Lower lobe of right lung (tissue), 2 donors: Measurements from ENCODE around the gene SLC30A2. TPM values are rescaled to one million over a fixed set of nuclear protein-coding genes. Genes with fewer than 3 reads are reported as not detected.
A peak's percentile ranks its signal among the peaks of the same experiment; 100 is the strongest.

Source experiments
- ATAC-seq, 2 donors: fragments of 200-7000 bp; cut with Tn5 transposase; one replicate each; pipeline ENCODE4 v1.9.1; 2020 to 2022; ENCODE audit warnings: mild to moderate bottlenecking in 2 of 2, moderate library complexity in 2 of 2
- DNase-seq: peaks from one replicate; pipeline ENCODE4 v3.0.0-alpha.2; 2020
- H3K27ac ChIP-seq: fragments of 200-600 bp; one replicate; pipeline ENCODE4 v1.8.0; 2022
- H3K27me3 ChIP-seq: fragments of 200-600 bp; one replicate; pipeline ENCODE4 v1.8.0; 2022; ENCODE audit warnings: low read depth
- H3K36me3 ChIP-seq: fragments of 200-600 bp; one replicate; pipeline ENCODE4 v1.8.0; 2022; ENCODE audit warnings: mild to moderate bottlenecking
- H3K4me1 ChIP-seq: fragments of 200-600 bp; one replicate; pipeline ENCODE4 v1.8.0; 2022
- H3K4me3 ChIP-seq: fragments of 200-600 bp; one replicate; pipeline ENCODE4 v1.8.0; 2022; ENCODE audit warnings: mild to moderate bottlenecking
- H3K9me3 ChIP-seq: fragments of 200-600 bp; one replicate; pipeline ENCODE4 v1.8.0; 2022
- intact Hi-C: fragments of 100-400 bp; cut with DNase I; formaldehyde crosslinking; loops from one replicate; pipeline ENCODE4 v1.11.0; 2022
- total RNA-seq: library from RNA; stranded (reverse); fragmentation: NEBNext Ultra II Directional; extraction: Animal tissue kit (Norgen Biotek cat#: 25700); gene quantifications from one replicate; pipeline ENCODE4 v1.2.1, GENCODE V29; 2021
- TF ChIP-seq, protein P1 (sequence below): fragments of 200-600 bp; IDR thresholded peaks from one replicate; pipeline ENCODE4 v1.8.0; 2022; ENCODE audit warnings: antibody characterized with exemption, mild to moderate bottlenecking
- donor health status: DM: no; HTN: yes; CAD: no; lungs with severe emphysema.

Gene SLC30A2
- total RNA-seq, 1 donor from 2014 or later, result not detected

DNA sequence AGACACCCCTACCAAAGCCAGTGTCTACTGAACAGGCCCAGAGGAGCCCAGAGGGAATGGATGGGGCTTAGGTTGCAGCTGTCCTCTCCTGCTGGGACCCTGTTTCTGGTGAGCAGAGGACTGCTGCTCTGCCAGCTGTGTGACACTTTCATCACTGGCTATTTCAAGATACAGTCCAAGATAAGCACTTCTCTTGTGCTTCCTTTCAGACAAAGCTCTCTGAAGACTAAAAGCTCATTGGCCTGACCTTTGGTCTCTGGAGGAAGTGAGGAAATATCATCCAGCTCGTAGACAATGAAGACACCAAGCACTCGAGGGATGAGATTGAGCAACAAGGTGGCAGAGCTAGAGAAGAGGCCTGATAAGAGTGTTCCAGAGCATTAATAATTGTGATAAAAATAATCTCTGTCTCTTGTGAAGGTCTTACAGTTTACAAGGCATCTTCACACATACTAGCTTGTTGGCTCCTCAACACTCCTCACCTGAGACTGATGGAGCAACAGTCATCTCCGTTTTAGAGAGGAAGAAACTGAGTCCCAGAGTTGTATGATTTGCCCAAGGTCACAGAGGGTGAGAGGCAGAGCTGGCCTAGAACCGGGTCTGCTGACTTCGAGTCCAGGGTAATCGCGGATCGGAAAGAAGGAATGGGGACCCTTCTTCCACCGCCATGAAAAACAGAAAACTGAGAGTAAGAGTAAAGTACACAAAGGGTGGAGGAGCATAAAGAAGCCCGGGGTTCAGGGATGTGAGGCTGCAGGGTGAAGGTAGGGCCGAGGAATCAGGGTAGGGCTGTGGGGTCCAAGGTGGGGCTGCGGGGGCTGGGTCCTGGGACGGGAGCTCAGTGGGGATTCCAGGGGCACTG is 48.7 kb downstream of the SLC30A2 start:
- no peak for DNase-seq
- H3K27ac ChIP-seq, result peak overlapping the region; percentile 93
- no peaks in the 10 kb centered on the region for H3K9me3 ChIP-seq
- no peaks in the 10 kb centered on the region for H3K36me3 ChIP-seq
- TF ChIP-seq, protein P1, sequence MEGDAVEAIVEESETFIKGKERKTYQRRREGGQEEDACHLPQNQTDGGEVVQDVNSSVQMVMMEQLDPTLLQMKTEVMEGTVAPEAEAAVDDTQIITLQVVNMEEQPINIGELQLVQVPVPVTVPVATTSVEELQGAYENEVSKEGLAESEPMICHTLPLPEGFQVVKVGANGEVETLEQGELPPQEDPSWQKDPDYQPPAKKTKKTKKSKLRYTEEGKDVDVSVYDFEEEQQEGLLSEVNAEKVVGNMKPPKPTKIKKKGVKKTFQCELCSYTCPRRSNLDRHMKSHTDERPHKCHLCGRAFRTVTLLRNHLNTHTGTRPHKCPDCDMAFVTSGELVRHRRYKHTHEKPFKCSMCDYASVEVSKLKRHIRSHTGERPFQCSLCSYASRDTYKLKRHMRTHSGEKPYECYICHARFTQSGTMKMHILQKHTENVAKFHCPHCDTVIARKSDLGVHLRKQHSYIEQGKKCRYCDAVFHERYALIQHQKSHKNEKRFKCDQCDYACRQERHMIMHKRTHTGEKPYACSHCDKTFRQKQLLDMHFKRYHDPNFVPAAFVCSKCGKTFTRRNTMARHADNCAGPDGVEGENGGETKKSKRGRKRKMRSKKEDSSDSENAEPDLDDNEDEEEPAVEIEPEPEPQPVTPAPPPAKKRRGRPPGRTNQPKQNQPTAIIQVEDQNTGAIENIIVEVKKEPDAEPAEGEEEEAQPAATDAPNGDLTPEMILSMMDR, result no peak
- intact Hi-C loops, result loop anchor here (5.0 kb wide), 1 partner anchor 90 kb away; the partner anchor contains the start of gene STMN1
- H3K27me3 ChIP-seq, result no peaks in the 10 kb centered on the region
- ATAC-seq, result peak; percentile 37 to 43
- peak overlapping the region; percentile 76 for H3K4me3 ChIP-seq
- H3K4me1 ChIP-seq, result peaks cover 21% of the 10 kb centered on the region

DNA sequence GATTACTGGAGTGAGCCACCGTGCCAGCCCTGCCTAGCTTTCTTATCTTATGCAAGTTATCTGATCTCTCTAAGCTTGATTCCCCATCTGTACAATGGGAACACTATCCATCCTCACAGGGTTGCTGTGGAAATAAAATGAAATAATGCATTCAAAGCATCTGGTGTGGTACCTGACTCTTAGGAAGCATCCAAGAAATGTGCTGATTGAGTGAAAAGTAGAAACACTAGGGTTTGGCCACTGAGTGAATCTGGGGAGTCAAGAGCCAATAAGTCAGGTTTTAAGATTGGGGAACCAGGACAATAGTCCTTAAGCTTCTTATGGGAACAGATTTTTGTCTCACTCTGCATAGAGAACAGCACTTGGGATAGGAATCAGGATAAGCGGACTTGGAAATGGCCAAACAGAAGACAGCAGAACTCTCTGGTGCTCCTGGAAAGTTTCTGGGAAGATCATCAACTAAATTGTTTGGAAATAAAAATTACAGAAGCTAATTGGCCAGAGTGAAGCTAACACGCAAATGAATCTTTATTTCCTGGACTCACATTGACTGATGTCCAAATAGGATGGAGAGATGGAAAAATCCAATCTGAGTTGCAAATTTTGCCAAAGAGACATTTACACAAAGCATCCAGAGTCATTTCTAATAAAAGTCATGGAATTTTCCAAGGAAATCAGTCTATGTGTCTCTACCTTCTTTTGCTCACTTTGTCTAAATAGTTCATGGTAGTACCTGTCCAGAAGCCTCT is 51.3 kb downstream of the SLC30A2 start:
- intact Hi-C loops, result loop anchor here (5.0 kb wide), 1 partner anchor 87 kb away; the partner anchor contains the start of gene STMN1
- TF ChIP-seq, protein P1, result no peak

DNA sequence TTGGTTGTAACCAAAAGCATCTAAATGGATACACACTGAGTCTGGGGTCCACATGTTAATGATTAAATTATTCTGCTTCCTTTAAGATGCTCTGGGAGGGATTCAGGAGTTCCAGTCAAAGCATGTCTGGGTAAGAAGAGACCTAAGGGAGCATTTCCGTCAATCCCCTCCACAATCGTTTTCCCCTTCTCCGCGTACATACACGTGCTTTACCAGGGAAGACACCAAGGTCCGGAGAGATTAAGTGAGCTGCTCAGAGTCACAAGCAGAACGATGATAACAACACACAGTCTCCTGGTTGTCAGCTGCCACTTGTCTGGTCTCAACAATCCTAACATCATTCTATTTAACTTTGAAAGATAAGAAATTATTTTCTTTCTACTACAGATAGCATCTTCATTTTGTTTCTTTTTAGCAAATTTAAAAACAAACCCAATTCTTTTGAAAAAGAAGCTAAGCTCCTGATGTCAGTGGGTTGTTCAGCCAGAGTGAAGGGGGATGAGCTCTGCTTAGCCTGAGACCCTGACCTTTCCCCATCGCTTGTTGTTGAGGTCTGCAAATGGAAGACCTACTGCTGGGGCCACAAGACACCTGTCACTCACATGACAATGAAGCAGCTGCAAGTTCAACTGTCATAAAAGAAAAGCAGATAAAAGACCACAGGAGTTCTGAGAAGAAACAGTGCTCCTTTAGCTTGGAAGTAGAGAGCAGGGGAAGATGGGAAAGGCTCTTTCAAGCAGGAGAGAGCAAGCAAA is 52.5 kb downstream of the SLC30A2 start:
- H3K27ac ChIP-seq, result no peak overlapping the region
- H3K36me3 ChIP-seq, result peaks cover 9% of the 10 kb centered on the region
- intact Hi-C loops, result no loop called here
- no peak overlapping the region for H3K4me3 ChIP-seq
- ATAC-seq (no peak), DNase-seq (no peak)
- peaks cover 40% of the 10 kb centered on the region for H3K4me1 ChIP-seq
- H3K27me3 ChIP-seq, result no peaks in the 10 kb centered on the region
- no peaks in the 10 kb centered on the region for H3K9me3 ChIP-seq
- TF ChIP-seq, protein P1, result no peak

More for the DNA sequence above, 51.3 kb downstream of the SLC30A2 start:
- Histone ChIP-seq H3K4me1 (peaks cover 43% of the 10 kb centered on the region), H3K4me3 (no peak overlapping the region), H3K27ac (no peak overlapping the region), H3K27me3 (no peaks in the 10 kb centered on the region), H3K36me3 (no peaks in the 10 kb centered on the region), H3K9me3 (no peaks in the 10 kb centered on the region)
- ATAC-seq, result no peak
- DNase-seq, result no peak

DNA sequence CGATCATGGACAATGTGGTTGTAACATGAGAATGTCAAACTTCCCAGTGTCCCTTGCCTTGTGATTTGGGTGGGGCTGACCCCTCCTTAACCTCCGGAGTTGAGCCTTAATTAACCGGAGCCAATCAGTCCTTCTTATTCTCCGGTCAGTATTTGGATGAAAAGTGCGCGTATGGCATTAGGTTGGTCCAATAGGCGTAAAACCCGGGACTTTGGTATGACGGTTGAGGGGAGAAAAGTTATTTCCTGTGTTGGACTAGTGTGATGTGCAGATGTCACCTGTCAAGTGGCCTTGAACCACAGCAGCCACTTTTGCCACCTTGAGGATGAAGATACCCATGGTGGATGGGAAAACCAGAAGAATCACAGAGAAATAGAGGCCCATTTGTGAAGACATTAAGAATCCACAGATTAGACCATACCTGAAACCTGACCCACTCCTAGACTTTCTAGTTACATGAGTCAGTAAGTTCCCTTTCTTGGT is 53.2 kb downstream of the SLC30A2 start:
- Histone ChIP-seq H3K36me3 (peaks cover 15% of the 10 kb centered on the region), H3K9me3 (no peaks in the 10 kb centered on the region), H3K4me1 (peaks cover 38% of the 10 kb centered on the region), H3K4me3 (no peak overlapping the region), H3K27me3 (no peaks in the 10 kb centered on the region), H3K27ac (no peak overlapping the region)
- intact Hi-C loops, result no loop called here
- DNase-seq (no peak), ATAC-seq (no peak)
- TF ChIP-seq, protein P1, result no peak
